Measurements from ENCODE around the gene ZNF175. TPM values are rescaled to one million over a fixed set of nuclear protein-coding genes. Genes with fewer than 3 reads are reported as not detected.

The ZNF175 gene
- total and polyA plus RNA-seq, 9 of the 15 experiments (the other 6 are each of a cell fraction or from before 2014, with no cell fraction given), result 3.7 to 37.9 (median 14.0) TPM

DNA sequence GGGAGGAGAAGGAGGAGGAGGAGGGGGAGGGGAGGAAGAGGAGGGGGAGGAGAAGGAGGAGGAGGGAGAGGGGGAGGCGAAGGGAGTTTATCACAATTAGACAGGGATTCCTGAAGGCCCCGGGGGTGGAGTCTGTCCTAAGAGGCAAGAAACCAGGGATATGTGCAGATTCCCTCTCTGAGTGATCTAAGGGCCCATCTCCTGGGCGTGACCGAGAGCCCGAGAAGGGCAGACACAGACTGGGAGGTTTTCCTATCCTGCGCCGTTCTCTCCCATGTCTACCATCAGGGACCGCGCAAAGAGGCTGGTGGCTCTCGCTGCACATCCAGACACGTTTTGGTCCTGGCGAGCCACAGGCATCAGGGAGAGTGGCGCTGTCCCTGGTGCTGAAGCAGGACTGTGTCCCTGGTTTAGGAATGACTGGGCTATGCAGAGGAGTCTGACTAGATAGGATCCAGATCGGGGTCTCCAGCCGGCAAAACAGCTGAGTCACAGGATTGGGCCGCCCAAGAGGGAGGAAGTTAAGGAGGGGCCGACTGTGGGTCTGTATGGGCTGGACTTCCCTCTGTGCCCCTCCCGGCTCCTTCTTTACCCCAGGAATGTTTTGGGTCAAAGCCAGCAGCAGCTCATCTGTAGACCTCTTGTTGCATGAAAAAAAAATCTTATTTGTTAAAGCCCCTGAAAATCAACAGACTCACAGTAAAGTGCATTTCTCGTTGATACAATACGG, 17.9 kb upstream of the ZNF175 start (continued):
- TF ChIP-seq, protein P1, sequence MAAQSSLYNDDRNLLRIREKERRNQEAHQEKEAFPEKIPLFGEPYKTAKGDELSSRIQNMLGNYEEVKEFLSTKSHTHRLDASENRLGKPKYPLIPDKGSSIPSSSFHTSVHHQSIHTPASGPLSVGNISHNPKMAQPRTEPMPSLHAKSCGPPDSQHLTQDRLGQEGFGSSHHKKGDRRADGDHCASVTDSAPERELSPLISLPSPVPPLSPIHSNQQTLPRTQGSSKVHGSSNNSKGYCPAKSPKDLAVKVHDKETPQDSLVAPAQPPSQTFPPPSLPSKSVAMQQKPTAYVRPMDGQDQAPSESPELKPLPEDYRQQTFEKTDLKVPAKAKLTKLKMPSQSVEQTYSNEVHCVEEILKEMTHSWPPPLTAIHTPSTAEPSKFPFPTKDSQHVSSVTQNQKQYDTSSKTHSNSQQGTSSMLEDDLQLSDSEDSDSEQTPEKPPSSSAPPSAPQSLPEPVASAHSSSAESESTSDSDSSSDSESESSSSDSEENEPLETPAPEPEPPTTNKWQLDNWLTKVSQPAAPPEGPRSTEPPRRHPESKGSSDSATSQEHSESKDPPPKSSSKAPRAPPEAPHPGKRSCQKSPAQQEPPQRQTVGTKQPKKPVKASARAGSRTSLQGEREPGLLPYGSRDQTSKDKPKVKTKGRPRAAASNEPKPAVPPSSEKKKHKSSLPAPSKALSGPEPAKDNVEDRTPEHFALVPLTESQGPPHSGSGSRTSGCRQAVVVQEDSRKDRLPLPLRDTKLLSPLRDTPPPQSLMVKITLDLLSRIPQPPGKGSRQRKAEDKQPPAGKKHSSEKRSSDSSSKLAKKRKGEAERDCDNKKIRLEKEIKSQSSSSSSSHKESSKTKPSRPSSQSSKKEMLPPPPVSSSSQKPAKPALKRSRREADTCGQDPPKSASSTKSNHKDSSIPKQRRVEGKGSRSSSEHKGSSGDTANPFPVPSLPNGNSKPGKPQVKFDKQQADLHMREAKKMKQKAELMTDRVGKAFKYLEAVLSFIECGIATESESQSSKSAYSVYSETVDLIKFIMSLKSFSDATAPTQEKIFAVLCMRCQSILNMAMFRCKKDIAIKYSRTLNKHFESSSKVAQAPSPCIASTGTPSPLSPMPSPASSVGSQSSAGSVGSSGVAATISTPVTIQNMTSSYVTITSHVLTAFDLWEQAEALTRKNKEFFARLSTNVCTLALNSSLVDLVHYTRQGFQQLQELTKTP (IDR thresholded peaks at IDR 0.05; ENCODE audit: low read depth in 1 of 2, partially characterized antibody in 2 of 2), result peak in 1 of 2 experiments; percentile 99
- TF ChIP-seq, protein P2, sequence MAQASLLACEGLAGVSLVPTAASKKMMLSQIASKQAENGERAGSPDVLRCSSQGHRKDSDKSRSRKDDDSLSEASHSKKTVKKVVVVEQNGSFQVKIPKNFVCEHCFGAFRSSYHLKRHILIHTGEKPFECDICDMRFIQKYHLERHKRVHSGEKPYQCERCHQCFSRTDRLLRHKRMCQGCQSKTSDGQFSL (CRISPR knock-in tag; IDR thresholded peaks at IDR 0.05), result no peak
- TF ChIP-seq, protein P2 (tag; IDR thresholded peaks at IDR 0.05), result no peak
- TF ChIP-seq SRSF7 (optimal IDR thresholded peaks at IDR 0.05; ENCODE audit: low read depth, low read length), result no peak
- peak; percentile 94; the same call in 1 of the 2 replicates for TF ChIP-seq SREBF2 (CRISPR knock-in tag; IDR thresholded peaks at IDR 0.05)
- TF ChIP-seq, protein P3, sequence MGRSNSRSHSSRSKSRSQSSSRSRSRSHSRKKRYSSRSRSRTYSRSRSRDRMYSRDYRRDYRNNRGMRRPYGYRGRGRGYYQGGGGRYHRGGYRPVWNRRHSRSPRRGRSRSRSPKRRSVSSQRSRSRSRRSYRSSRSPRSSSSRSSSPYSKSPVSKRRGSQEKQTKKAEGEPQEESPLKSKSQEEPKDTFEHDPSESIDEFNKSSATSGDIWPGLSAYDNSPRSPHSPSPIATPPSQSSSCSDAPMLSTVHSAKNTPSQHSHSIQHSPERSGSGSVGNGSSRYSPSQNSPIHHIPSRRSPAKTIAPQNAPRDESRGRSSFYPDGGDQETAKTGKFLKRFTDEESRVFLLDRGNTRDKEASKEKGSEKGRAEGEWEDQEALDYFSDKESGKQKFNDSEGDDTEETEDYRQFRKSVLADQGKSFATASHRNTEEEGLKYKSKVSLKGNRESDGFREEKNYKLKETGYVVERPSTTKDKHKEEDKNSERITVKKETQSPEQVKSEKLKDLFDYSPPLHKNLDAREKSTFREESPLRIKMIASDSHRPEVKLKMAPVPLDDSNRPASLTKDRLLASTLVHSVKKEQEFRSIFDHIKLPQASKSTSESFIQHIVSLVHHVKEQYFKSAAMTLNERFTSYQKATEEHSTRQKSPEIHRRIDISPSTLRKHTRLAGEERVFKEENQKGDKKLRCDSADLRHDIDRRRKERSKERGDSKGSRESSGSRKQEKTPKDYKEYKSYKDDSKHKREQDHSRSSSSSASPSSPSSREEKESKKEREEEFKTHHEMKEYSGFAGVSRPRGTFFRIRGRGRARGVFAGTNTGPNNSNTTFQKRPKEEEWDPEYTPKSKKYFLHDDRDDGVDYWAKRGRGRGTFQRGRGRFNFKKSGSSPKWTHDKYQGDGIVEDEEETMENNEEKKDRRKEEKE (IDR thresholded peaks at IDR 0.05; ENCODE audit: borderline replicate concordance in 1 of 2, control insufficient read depth in 1 of 2, low read depth in 2 of 2, low read length in 1 of 2), result no peak
- TF ChIP-seq SETDB1 (IDR thresholded peaks at IDR 0.05; ENCODE audit: low read length), result peak; percentile 63
- TF ChIP-seq ARNT (IDR thresholded peaks at IDR 0.05), result 0 out of 4 replicates have a peak, but pooled peaks of 1 of the 2 experiments have one; percentile 13
- no peak for TF ChIP-seq DACH1 (IDR thresholded peaks at IDR 0.05; ENCODE audit: partially characterized antibody)
- TF ChIP-seq, protein P4, sequence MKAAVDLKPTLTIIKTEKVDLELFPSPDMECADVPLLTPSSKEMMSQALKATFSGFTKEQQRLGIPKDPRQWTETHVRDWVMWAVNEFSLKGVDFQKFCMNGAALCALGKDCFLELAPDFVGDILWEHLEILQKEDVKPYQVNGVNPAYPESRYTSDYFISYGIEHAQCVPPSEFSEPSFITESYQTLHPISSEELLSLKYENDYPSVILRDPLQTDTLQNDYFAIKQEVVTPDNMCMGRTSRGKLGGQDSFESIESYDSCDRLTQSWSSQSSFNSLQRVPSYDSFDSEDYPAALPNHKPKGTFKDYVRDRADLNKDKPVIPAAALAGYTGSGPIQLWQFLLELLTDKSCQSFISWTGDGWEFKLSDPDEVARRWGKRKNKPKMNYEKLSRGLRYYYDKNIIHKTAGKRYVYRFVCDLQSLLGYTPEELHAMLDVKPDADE (conservative IDR thresholded peaks at IDR 0.05; ENCODE audit: control insufficient read depth, low read depth, low read length), result peak; percentile 94
- TF ChIP-seq ZNF830 (CRISPR knock-in tag; IDR thresholded peaks at IDR 0.05), result peak; percentile 64; the same call in 1 of the 2 replicates
- TF ChIP-seq BMI1 (IDR thresholded peaks at IDR 0.05; ENCODE audit: low read length), result no peak
- TF ChIP-seq, protein P5, sequence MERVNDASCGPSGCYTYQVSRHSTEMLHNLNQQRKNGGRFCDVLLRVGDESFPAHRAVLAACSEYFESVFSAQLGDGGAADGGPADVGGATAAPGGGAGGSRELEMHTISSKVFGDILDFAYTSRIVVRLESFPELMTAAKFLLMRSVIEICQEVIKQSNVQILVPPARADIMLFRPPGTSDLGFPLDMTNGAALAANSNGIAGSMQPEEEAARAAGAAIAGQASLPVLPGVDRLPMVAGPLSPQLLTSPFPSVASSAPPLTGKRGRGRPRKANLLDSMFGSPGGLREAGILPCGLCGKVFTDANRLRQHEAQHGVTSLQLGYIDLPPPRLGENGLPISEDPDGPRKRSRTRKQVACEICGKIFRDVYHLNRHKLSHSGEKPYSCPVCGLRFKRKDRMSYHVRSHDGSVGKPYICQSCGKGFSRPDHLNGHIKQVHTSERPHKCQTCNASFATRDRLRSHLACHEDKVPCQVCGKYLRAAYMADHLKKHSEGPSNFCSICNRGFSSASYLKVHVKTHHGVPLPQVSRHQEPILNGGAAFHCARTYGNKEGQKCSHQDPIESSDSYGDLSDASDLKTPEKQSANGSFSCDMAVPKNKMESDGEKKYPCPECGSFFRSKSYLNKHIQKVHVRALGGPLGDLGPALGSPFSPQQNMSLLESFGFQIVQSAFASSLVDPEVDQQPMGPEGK (CRISPR knock-in tag; IDR thresholded peaks at IDR 0.05; ENCODE audit: borderline replicate concordance), result 0 out of 2 replicates have a peak, but pooled peaks have one; percentile 12

Data from K562 (cell line).